Lower lobe of right lung (tissue), 2 donors: Measurements from ENCODE around the gene GJC1. TPM values are rescaled to one million over a fixed set of nuclear protein-coding genes. Genes with fewer than 3 reads are reported as not detected.
A peak's percentile ranks its signal among the peaks of the same experiment; 100 is the strongest.

Experiments used
- ATAC-seq, 2 donors: fragments of 200-7000 bp; cut with Tn5 transposase; one replicate each; pipeline ENCODE4 v1.9.1; 2020 to 2022; ENCODE audit warnings: mild to moderate bottlenecking in 2 of 2, moderate library complexity in 2 of 2
- DNase-seq: peaks from one replicate; pipeline ENCODE4 v3.0.0-alpha.2; 2020
- H3K27ac ChIP-seq: fragments of 200-600 bp; one replicate; pipeline ENCODE4 v1.8.0; 2022
- H3K27me3 ChIP-seq: fragments of 200-600 bp; one replicate; pipeline ENCODE4 v1.8.0; 2022; ENCODE audit warnings: low read depth
- H3K36me3 ChIP-seq: fragments of 200-600 bp; one replicate; pipeline ENCODE4 v1.8.0; 2022; ENCODE audit warnings: mild to moderate bottlenecking
- H3K4me1 ChIP-seq: fragments of 200-600 bp; one replicate; pipeline ENCODE4 v1.8.0; 2022
- H3K4me3 ChIP-seq: fragments of 200-600 bp; one replicate; pipeline ENCODE4 v1.8.0; 2022; ENCODE audit warnings: mild to moderate bottlenecking
- H3K9me3 ChIP-seq: fragments of 200-600 bp; one replicate; pipeline ENCODE4 v1.8.0; 2022
- CTCF ChIP-seq: fragments of 200-600 bp; IDR thresholded peaks from one replicate; pipeline ENCODE4 v1.8.0; 2022; ENCODE audit warnings: antibody characterized with exemption, mild to moderate bottlenecking
- intact Hi-C: fragments of 100-400 bp; cut with DNase I; formaldehyde crosslinking; loops from one replicate; pipeline ENCODE4 v1.11.0; 2022
- total RNA-seq: library from RNA; stranded (reverse); fragmentation: NEBNext Ultra II Directional; extraction: Animal tissue kit (Norgen Biotek cat#: 25700); gene quantifications from one replicate; pipeline ENCODE4 v1.2.1, GENCODE V29; 2021
- donor health status: DM: no; HTN: yes; CAD: no; lungs with severe emphysema.

GJC1 gene
- total RNA-seq, 1 donor from 2014 or later: 18.4 TPM

GRCh38 chr17:44775838-44776621 is 54.1 kb downstream of the GJC1 start:
- Histone ChIP-seq H3K27me3 (peaks cover 36% of the 10 kb centered on the region), H3K36me3 (no peaks in the 10 kb centered on the region), H3K4me3 (peak overlapping the region; percentile 77), H3K4me1 (peaks cover 31% of the 10 kb centered on the region), H3K9me3 (no peaks in the 10 kb centered on the region), H3K27ac (no peak overlapping the region)
- DNase-seq (peak; percentile 72), ATAC-seq (peak; percentile 33 to 48)
- intact Hi-C loops: loop anchor here (5.0 kb wide), 1 partner anchor 91 kb away; no protein-coding TSS in a partner anchor
- TF ChIP-seq CTCF: no peak

- Histone ChIP-seq H3K27me3 (peaks cover 38% of the 10 kb centered on the region), H3K4me1 (peaks cover 29% of the 10 kb centered on the region), H3K9me3 (no peaks in the 10 kb centered on the region), H3K27ac (no peak overlapping the region), H3K36me3 (no peaks in the 10 kb centered on the region), H3K4me3 (peak overlapping the region; percentile 77)
- TF ChIP-seq CTCF: peak; percentile 11
- intact Hi-C loops: loop anchor here (5.0 kb wide), 1 partner anchor 92 kb away; no protein-coding TSS in a partner anchor
- peak; percentile 97 for ATAC-seq
- DNase-seq: peak; percentile 98
Measured at GRCh38 chr17:44775136-44775837, 54.8 kb downstream of the GJC1 start.

GRCh38 chr17:44774271-44775135 is 55.6 kb downstream of the GJC1 start:
- Histone ChIP-seq H3K9me3 (no peaks in the 10 kb centered on the region), H3K27ac (no peak overlapping the region), H3K27me3 (peaks cover 36% of the 10 kb centered on the region), H3K4me3 (peak overlapping the region; percentile 77), H3K36me3 (no peaks in the 10 kb centered on the region), H3K4me1 (peaks cover 25% of the 10 kb centered on the region)
- peak; percentile 100 for TF ChIP-seq CTCF
- ATAC-seq (peak; percentile 87 to 88), DNase-seq (peak; percentile 92)
- intact Hi-C loops: loop anchor here (5.0 kb wide), 1 partner anchor 93 kb away; no protein-coding TSS in a partner anchor

DNA sequence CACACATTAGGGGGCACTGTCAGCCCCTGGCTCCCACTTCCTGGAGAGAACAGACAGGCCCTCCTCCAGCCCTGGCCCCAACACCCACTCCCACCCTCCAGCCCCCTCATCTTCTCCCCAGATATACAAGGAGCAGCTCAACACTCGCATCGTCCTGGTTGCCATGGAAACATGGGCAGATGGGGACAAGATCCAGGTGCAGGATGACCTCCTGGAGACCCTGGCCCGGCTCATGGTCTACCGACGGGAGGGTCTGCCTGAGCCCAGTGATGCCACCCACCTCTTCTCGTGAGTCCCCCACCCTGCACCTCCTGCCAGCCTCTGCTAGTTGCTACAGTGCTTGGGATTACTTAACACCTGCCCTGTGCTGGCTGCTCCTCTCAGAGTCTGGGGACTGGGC is 56.9 kb downstream of the GJC1 start:
- Histone ChIP-seq H3K36me3 (no peaks in the 10 kb centered on the region), H3K27ac (no peak overlapping the region), H3K9me3 (no peaks in the 10 kb centered on the region), H3K27me3 (peaks cover 42% of the 10 kb centered on the region), H3K4me1 (peaks cover 16% of the 10 kb centered on the region), H3K4me3 (no peak overlapping the region)
- ATAC-seq (no peak), DNase-seq (no peak)
- intact Hi-C loops: no loop called here
- no peak for TF ChIP-seq CTCF
